HepG2 (cell line): ENCODE results near the gene MFSD11. TPM values are rescaled to one million over a fixed set of nuclear protein-coding genes. Genes with fewer than 3 reads are reported as not detected.
A peak's percentile ranks its signal among the peaks of the same experiment; 100 is the strongest.

Source experiments
- AHR ChIP-seq: IDR thresholded peaks from 2 replicates; pipeline ENCODE4 v1.6.1; 2018; ENCODE audit warnings: missing genetic modification reagents, missing compliant biosample characterization
- ARNT2 ChIP-seq: sonication (generic); formaldehyde crosslinking; IDR thresholded peaks from 2 replicates; pipeline ENCODE4 v1.8.0; 2022; ENCODE audit warnings: mild to moderate bottlenecking, low read depth, missing genetic modification reagents, moderate library complexity
- FLYWCH1 ChIP-seq: sonication (generic); formaldehyde crosslinking; IDR thresholded peaks from 2 replicates; pipeline ENCODE4 v1.8.1; 2023; ENCODE audit warnings: mild to moderate bottlenecking, missing genetic modification reagents
- FOXK2 ChIP-seq: fragments of 450-650 bp; IDR thresholded peaks from 2 replicates; pipeline ENCODE4 v1.6.1; 2016
- FOXP4 ChIP-seq: sonication (generic); formaldehyde crosslinking; IDR thresholded peaks from 2 replicates; pipeline ENCODE4 v1.4.0; 2020; ENCODE audit warnings: missing genetic modification reagents
- HDAC6 ChIP-seq: fragments of 200-600 bp; sonication (generic); IDR thresholded peaks from 2 replicates; pipeline ENCODE4 v1.7.0; 2017; ENCODE audit warnings: mild to moderate bottlenecking, antibody characterized with exemption, low read length, low read depth
- HOXA9 ChIP-seq: sonication (generic); formaldehyde crosslinking; IDR thresholded peaks from 2 replicates; pipeline ENCODE4 v1.8.1; 2022; ENCODE audit warnings: missing genetic modification reagents, mild to moderate bottlenecking, moderate library complexity, borderline replicate concordance
- IRF2 ChIP-seq: IDR thresholded peaks from 2 replicates; pipeline ENCODE4 v1.6.1; 2018; ENCODE audit warnings: missing genetic modification reagents, missing compliant biosample characterization
- MAFG ChIP-seq: sonication (generic); formaldehyde crosslinking; IDR thresholded peaks from 2 replicates; pipeline ENCODE4 v1.5.1; 2020; ENCODE audit warnings: mild to moderate bottlenecking, missing genetic modification reagents
- MIXL1 ChIP-seq: IDR thresholded peaks from 2 replicates; pipeline ENCODE4 v1.6.1; 2016
- RAD51 ChIP-seq: fragments of 450-650 bp; IDR thresholded peaks from 2 replicates; pipeline ENCODE4 v1.6.1; 2016; ENCODE audit warnings: borderline replicate concordance
- SKI ChIP-seq: fragments of 450-650 bp; IDR thresholded peaks from one replicate; pipeline ENCODE4 v1.6.1; 2018; ENCODE audit warnings: mild to moderate bottlenecking; ENCODE audit not compliant: partially characterized antibody
- TCF7 ChIP-seq: sonication (generic); IDR thresholded peaks from 2 replicates; pipeline ENCODE4 v1.6.1; 2016; ENCODE audit warnings: antibody characterized with exemption, low read depth
- TCF7L2 ChIP-seq: IDR thresholded peaks from 2 replicates; pipeline ENCODE4 v1.6.1; 2011; ENCODE audit warnings: mild to moderate bottlenecking, low read depth, low read length, moderate library complexity
- UBTF ChIP-seq: sonication (generic); formaldehyde crosslinking; IDR thresholded peaks from 2 replicates; pipeline ENCODE4 v1.4.0; 2020; ENCODE audit warnings: mild to moderate bottlenecking, missing genetic modification reagents
- ZFP82 ChIP-seq: sonication (generic); formaldehyde crosslinking; IDR thresholded peaks from 2 replicates; pipeline ENCODE4 v1.5.1; 2020; ENCODE audit warnings: mild to moderate bottlenecking, missing genetic modification reagents, borderline replicate concordance
- ZFX ChIP-seq: sonication (generic); formaldehyde crosslinking; IDR thresholded peaks from 2 replicates; pipeline ENCODE4 v1.4.0; 2020; ENCODE audit warnings: mild to moderate bottlenecking, low read depth, missing genetic modification reagents, moderate library complexity
- ZKSCAN8 ChIP-seq: IDR thresholded peaks from 2 replicates; pipeline ENCODE4 v1.6.1; 2016; ENCODE audit warnings: borderline replicate concordance, missing genetic modification reagents, missing compliant biosample characterization
- ZMYM3 ChIP-seq: sonication (generic); formaldehyde crosslinking; IDR thresholded peaks from 2 replicates; pipeline ENCODE4 v1.5.1; 2020; ENCODE audit warnings: mild to moderate bottlenecking, missing genetic modification reagents
- ZNF136 ChIP-seq: sonication (generic); formaldehyde crosslinking; IDR thresholded peaks from 2 replicates; pipeline ENCODE4 v1.8.1; 2022; ENCODE audit warnings: low read depth, mild to moderate bottlenecking, moderate library complexity, missing genetic modification reagents
- ZNF160 ChIP-seq: sonication (generic); formaldehyde crosslinking; IDR thresholded peaks from 2 replicates; pipeline ENCODE4 v1.8.0; 2022; ENCODE audit warnings: mild to moderate bottlenecking, inconsistent platforms, missing genetic modification reagents
- ZNF207 ChIP-seq: fragments of 450-650 bp; IDR thresholded peaks from 2 replicates; pipeline ENCODE4 v1.6.1; 2016; ENCODE audit warnings: antibody characterized with exemption, borderline replicate concordance
- ZNF260 ChIP-seq: sonication (generic); formaldehyde crosslinking; IDR thresholded peaks from 2 replicates; pipeline ENCODE4 v1.4.0; 2020; ENCODE audit warnings: missing genetic modification reagents, low read depth, mild to moderate bottlenecking, borderline replicate concordance
- ZNF282 ChIP-seq: fragments of 450-650 bp; IDR thresholded peaks from 2 replicates; pipeline ENCODE4 v1.6.1; 2018; ENCODE audit not compliant: partially characterized antibody
- ZNF333 ChIP-seq: sonication (generic); formaldehyde crosslinking; IDR thresholded peaks from 2 replicates; pipeline ENCODE4 v1.4.0; 2020; ENCODE audit warnings: mild to moderate bottlenecking, missing genetic modification reagents, borderline replicate concordance
- ZNF607 ChIP-seq: sonication (generic); formaldehyde crosslinking; IDR thresholded peaks from 2 replicates; pipeline ENCODE4 v1.5.1; 2020; ENCODE audit warnings: missing genetic modification reagents, mild to moderate bottlenecking, borderline replicate concordance
- ZNF614 ChIP-seq: IDR thresholded peaks from 2 replicates; pipeline ENCODE4 v1.6.1; 2018; ENCODE audit warnings: missing biosample characterization, missing genetic modification reagents, inconsistent platforms, borderline replicate concordance
- ZNF670 ChIP-seq: sonication (generic); formaldehyde crosslinking; IDR thresholded peaks from 2 replicates; pipeline ENCODE4 v1.8.0; 2022; ENCODE audit warnings: mild to moderate bottlenecking, missing genetic modification reagents, borderline replicate concordance
- ZNF766 ChIP-seq: sonication (generic); formaldehyde crosslinking; IDR thresholded peaks from 2 replicates; pipeline ENCODE4 v1.5.0; 2020; ENCODE audit warnings: missing genetic modification reagents, borderline replicate concordance
- ZNF777 ChIP-seq: sonication (generic); formaldehyde crosslinking; IDR thresholded peaks from 2 replicates; pipeline ENCODE4 v1.4.0; 2020; ENCODE audit warnings: missing genetic modification reagents
- polyA plus RNA-seq, 8 experiments: library from polyadenylated mRNA; depleted of rRNA in 3 of 8; stranded (reverse) in 7 of 8; unstranded in 1 of 8; fragments of >200 nt; fragmentation: Illumina TruSeq in 4 of 8; extraction: Trizol in 4 of 8; gene quantifications; 2 replicates each; pipeline versions ENCODE4 v1.2.1 to v1.2.3, GENCODE V29; 2011 to 2016; ENCODE audit warnings: low read depth in 4 of 8, missing spikeins in 1 of 8, mixed read lengths in 1 of 8; ENCODE audit not compliant: insufficient read depth in 1 of 8
- total RNA-seq, 5 experiments: library from RNA; depleted of rRNA; stranded (reverse); fragments of >200 nt; fragmentation: Illumina TruSeq; extraction: Trizol; gene quantifications; 2 replicates each; pipeline ENCODE4 v1.2.3, GENCODE V29; 2016; ENCODE audit warnings: low read depth in 1 of 5

MFSD11 gene
- total and polyA plus RNA-seq, 2 of the 13 experiments (the other 11 are each of a cell fraction or from before 2014, with no cell fraction given), result 26.1 to 36.3 TPM

GRCh38 chr17:76736349-76737081 lies 1.4 kb upstream of the MFSD11 start (continued):
- no peak for TF ChIP-seq ZKSCAN8
- peak; percentile 89; the same call in 1 of the 2 replicates for TF ChIP-seq HDAC6
- TF ChIP-seq ZMYM3 (CRISPR knock-in tag), result no peak
- no peak; the same call in none of the 2 replicates for TF ChIP-seq ZFP82 (CRISPR knock-in tag)
- TF ChIP-seq ZNF766 (CRISPR knock-in tag), result no peak
- TF ChIP-seq ZNF777 (CRISPR knock-in tag), result peak; percentile 62
- no peak for TF ChIP-seq ARNT2 (CRISPR knock-in tag)
- TF ChIP-seq ZNF160 (CRISPR knock-in tag), result no peak
- no peak for TF ChIP-seq MIXL1 (CRISPR knock-in tag)
- TF ChIP-seq TCF7, result no peak
- no peak for TF ChIP-seq ZNF614 (CRISPR knock-in tag)
- no peak for TF ChIP-seq ZFX (CRISPR knock-in tag)
- TF ChIP-seq SKI, result peak; percentile 70
- TF ChIP-seq UBTF (CRISPR knock-in tag), result peak; percentile 67; the same call in 1 of the 2 replicates
- TF ChIP-seq ZNF670 (CRISPR knock-in tag), result no peak
- TF ChIP-seq FOXP4 (CRISPR knock-in tag), result no peak
- TF ChIP-seq HOXA9, result no peak
- no peak for TF ChIP-seq ZNF260 (CRISPR knock-in tag)
- TF ChIP-seq AHR (CRISPR knock-in tag), result no peak
- no peak for TF ChIP-seq ZNF333 (CRISPR knock-in tag)
- no peak for TF ChIP-seq FLYWCH1 (CRISPR knock-in tag)
- TF ChIP-seq ZNF607 (CRISPR knock-in tag), result no peak
- TF ChIP-seq TCF7L2, result no peak
- no peak for TF ChIP-seq ZNF282
- no peak for TF ChIP-seq RAD51
- no peak for TF ChIP-seq MAFG
- TF ChIP-seq FOXK2, result no peak
- TF ChIP-seq IRF2 (CRISPR knock-in tag), result peak; percentile 23; the same call in 1 of the 2 replicates
- no peak for TF ChIP-seq ZNF207
- no peak for TF ChIP-seq ZNF136 (CRISPR knock-in tag)
